Neural cell (in vitro differentiated cells): Measurements from ENCODE around the gene LDHAL6B. TPM values are rescaled to one million over a fixed set of nuclear protein-coding genes. Genes with fewer than 3 reads are reported as not detected.

Source experiments
- H2AFZ ChIP-seq: fragments of 200-600, 300-800 bp; sonication (generic), shearing (Covaris generic); 2 replicates; pipeline ENCODE4 v1.6.0; 2014; ENCODE audit warnings: low read depth, mild to moderate bottlenecking, antibody characterized with exemption, low read length, moderate library complexity
- H3F3A ChIP-seq: fragments of 200-600 bp; shearing (Covaris generic); 2 replicates; pipeline ENCODE4 v1.6.1; 2016; ENCODE audit warnings: mild to moderate bottlenecking, moderate library complexity, mixed read lengths, antibody characterized with exemption, low read length; ENCODE audit not compliant: insufficient read depth, poor library complexity, severe bottlenecking
- H3K27ac ChIP-seq: fragments of 200-600, 300-800 bp; sonication (generic), shearing (Covaris generic); 2 replicates; pipeline ENCODE4 v1.5.1; 2014; ENCODE audit warnings: mild to moderate bottlenecking, low read length, moderate library complexity
- H3K27me3 ChIP-seq: fragments of 300-800, 200-600 bp; sonication (generic), shearing (Covaris generic); 2 replicates; pipeline ENCODE4 v1.6.0; 2014; ENCODE audit warnings: mild to moderate bottlenecking, low read depth, low read length, moderate library complexity; ENCODE audit not compliant: insufficient read depth
- H3K36me3 ChIP-seq: fragments of 300-800, 200-600 bp; sonication (generic), shearing (Covaris generic); 2 replicates; pipeline ENCODE4 v1.5.1; 2014; ENCODE audit warnings: mild to moderate bottlenecking, antibody characterized with exemption, low read length, moderate library complexity; ENCODE audit not compliant: insufficient read depth
- H3K4me2 ChIP-seq: fragments of 300-800, 200-600 bp; sonication (generic), shearing (Covaris generic); 2 replicates; pipeline ENCODE4 v1.6.0; 2014; ENCODE audit warnings: mild to moderate bottlenecking, low read length
- H3K4me3 ChIP-seq: fragments of 300-800, 200-600 bp; sonication (generic), shearing (Covaris generic); 2 replicates; pipeline ENCODE4 v1.5.1; 2014; ENCODE audit warnings: mild to moderate bottlenecking, low read length, moderate library complexity
- H3K79me2 ChIP-seq: fragments of 200-600 bp; shearing (Covaris generic); replicated peaks from 2 replicates; pipeline ENCODE4 v1.6.0; 2014; ENCODE audit warnings: mild to moderate bottlenecking, low read length, moderate library complexity; ENCODE audit not compliant: insufficient read depth
- H3K9ac ChIP-seq: fragments of 300-800, 200-600 bp; sonication (generic), shearing (Covaris generic); 2 replicates; pipeline ENCODE4 v1.6.1; 2016; ENCODE audit warnings: mild to moderate bottlenecking, low read length, mixed read lengths
- H3K9me2 ChIP-seq: fragments of 200-600 bp; shearing (Covaris generic); 2 replicates; pipeline ENCODE4 v1.6.1; 2016; ENCODE audit warnings: mild to moderate bottlenecking, low read length, mixed read lengths; ENCODE audit not compliant: insufficient read depth
- H3K9me3 ChIP-seq: fragments of 200-600, 300-800 bp; sonication (generic), shearing (Covaris generic); 2 replicates; pipeline ENCODE4 v1.6.1; 2016; ENCODE audit warnings: mild to moderate bottlenecking, mixed run types, low read length, moderate library complexity, mixed read lengths
- H4K20me1 ChIP-seq: fragments of 200-600 bp; shearing (Covaris generic); 2 replicates; pipeline ENCODE4 v1.6.1; 2016; ENCODE audit warnings: mild to moderate bottlenecking, mixed run types; ENCODE audit not compliant: insufficient read depth
- CTCF ChIP-seq: fragments of 450-650 bp; IDR thresholded peaks from 2 replicates; pipeline ENCODE4 v1.5.1; 2014; ENCODE audit warnings: antibody characterized with exemption, mild to moderate bottlenecking, moderate library complexity; ENCODE audit not compliant: poor library complexity, severe bottlenecking
- EP300 ChIP-seq: fragments of 450-650 bp; conservative IDR thresholded peaks from 2 replicates; pipeline ENCODE4 v1.6.1; 2014; ENCODE audit warnings: antibody characterized with exemption, mild to moderate bottlenecking, moderate library complexity; ENCODE audit not compliant: poor library complexity, severe bottlenecking
- EZH2 ChIP-seq: fragments of 200-600, 300-800 bp; shearing (Covaris generic), sonication (generic); IDR thresholded peaks from 2 replicates; pipeline ENCODE4 v1.6.1; 2014; ENCODE audit warnings: antibody characterized with exemption, low read length, borderline replicate concordance, mild to moderate bottlenecking; ENCODE audit not compliant: insufficient read depth, poor library complexity, severe bottlenecking
- MXI1 ChIP-seq: fragments of 450-650 bp; conservative IDR thresholded peaks from 2 replicates; pipeline ENCODE4 v1.6.1; 2014; ENCODE audit warnings: antibody characterized with exemption, mild to moderate bottlenecking; ENCODE audit not compliant: poor library complexity, severe bottlenecking
- POLR2AphosphoS5 ChIP-seq: IDR thresholded peaks from 2 replicates; pipeline ENCODE4 v1.6.1; 2012
- RAD21 ChIP-seq: fragments of 450-650 bp; conservative IDR thresholded peaks from 2 replicates; pipeline ENCODE4 v1.6.1; 2014; ENCODE audit warnings: antibody characterized with exemption, mild to moderate bottlenecking, moderate library complexity
- SMC3 ChIP-seq: fragments of 450-650 bp; conservative IDR thresholded peaks from 2 replicates; pipeline ENCODE4 v1.6.1; 2014; ENCODE audit warnings: antibody characterized with exemption, mild to moderate bottlenecking, moderate library complexity; ENCODE audit not compliant: poor library complexity
- polyA plus RNA-seq: library from polyadenylated mRNA; depleted of rRNA; stranded (reverse); fragments of >200 nt; gene quantifications from 2 replicates; pipeline ENCODE4 v1.2.3, GENCODE V29; 2014
- TF ChIP-seq, protein P1 (sequence below): IDR thresholded peaks from 2 replicates; pipeline ENCODE4 v1.6.1; 2012; ENCODE audit warnings: borderline replicate concordance

The LDHAL6B gene
- polyA plus RNA-seq, 1 donor from 2014 or later, result not detected

GRCh38 chr15:59190291-59190690 is 16.4 kb upstream of the LDHAL6B start:
- Histone ChIP-seq H3K36me3 (no peaks in the 10 kb centered on the region), H4K20me1 (no peaks in the 10 kb centered on the region), H3K9me2 (no peaks in the 10 kb centered on the region), H3K79me2 (no peaks in the 10 kb centered on the region), H3K4me2 (no peak overlapping the region), H2AFZ (no peak overlapping the region), H3K4me3 (no peak overlapping the region), H3K27ac (no peak overlapping the region), H3K9ac (no peak overlapping the region), H3K9me3 (no peaks in the 10 kb centered on the region), H3F3A (no peaks in the 10 kb centered on the region), H3K27me3 (no peaks in the 10 kb centered on the region)
- TF ChIP-seq EZH2, result no peak

DNA sequence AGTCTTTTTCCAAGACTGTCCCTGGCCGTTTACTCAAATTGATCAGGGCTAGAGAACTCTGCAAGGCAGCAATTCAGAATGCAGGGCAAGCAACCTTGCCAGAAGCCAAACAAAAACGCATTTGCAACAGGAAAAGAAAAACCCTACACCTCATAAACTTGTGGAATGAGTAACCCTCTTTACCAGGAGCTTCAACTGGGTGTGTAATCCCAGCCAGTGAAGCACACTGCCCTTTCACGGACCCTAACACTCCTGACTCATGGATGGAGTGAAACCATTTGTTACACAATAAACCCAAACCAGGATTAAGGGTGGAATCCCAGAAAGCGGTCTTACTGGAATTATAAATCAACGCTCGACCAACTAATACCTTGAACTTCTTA is 14.8 kb upstream of the LDHAL6B start:
- no peaks in the 10 kb centered on the region for H3F3A ChIP-seq
- no peak overlapping the region for H2AFZ ChIP-seq
- no peaks in the 10 kb centered on the region for H3K9me3 ChIP-seq
- H3K36me3 ChIP-seq, result no peaks in the 10 kb centered on the region
- TF ChIP-seq, protein P1, sequence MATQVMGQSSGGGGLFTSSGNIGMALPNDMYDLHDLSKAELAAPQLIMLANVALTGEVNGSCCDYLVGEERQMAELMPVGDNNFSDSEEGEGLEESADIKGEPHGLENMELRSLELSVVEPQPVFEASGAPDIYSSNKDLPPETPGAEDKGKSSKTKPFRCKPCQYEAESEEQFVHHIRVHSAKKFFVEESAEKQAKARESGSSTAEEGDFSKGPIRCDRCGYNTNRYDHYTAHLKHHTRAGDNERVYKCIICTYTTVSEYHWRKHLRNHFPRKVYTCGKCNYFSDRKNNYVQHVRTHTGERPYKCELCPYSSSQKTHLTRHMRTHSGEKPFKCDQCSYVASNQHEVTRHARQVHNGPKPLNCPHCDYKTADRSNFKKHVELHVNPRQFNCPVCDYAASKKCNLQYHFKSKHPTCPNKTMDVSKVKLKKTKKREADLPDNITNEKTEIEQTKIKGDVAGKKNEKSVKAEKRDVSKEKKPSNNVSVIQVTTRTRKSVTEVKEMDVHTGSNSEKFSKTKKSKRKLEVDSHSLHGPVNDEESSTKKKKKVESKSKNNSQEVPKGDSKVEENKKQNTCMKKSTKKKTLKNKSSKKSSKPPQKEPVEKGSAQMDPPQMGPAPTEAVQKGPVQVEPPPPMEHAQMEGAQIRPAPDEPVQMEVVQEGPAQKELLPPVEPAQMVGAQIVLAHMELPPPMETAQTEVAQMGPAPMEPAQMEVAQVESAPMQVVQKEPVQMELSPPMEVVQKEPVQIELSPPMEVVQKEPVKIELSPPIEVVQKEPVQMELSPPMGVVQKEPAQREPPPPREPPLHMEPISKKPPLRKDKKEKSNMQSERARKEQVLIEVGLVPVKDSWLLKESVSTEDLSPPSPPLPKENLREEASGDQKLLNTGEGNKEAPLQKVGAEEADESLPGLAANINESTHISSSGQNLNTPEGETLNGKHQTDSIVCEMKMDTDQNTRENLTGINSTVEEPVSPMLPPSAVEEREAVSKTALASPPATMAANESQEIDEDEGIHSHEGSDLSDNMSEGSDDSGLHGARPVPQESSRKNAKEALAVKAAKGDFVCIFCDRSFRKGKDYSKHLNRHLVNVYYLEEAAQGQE, result no peak
- no peak for TF ChIP-seq RAD21
- no peak for TF ChIP-seq EP300
- TF ChIP-seq POLR2AphosphoS5, result no peak
- no peak for TF ChIP-seq MXI1
- no peak for TF ChIP-seq SMC3
- TF ChIP-seq CTCF, result no peak
- no peaks in the 10 kb centered on the region for H3K9me2 ChIP-seq
- H3K79me2 ChIP-seq, result no peaks in the 10 kb centered on the region
- H3K9ac ChIP-seq, result no peak overlapping the region
- H3K27ac ChIP-seq, result no peak overlapping the region
- no peaks in the 10 kb centered on the region for H4K20me1 ChIP-seq
- no peak overlapping the region for H3K4me2 ChIP-seq
- no peaks in the 10 kb centered on the region for H3K27me3 ChIP-seq
- H3K4me3 ChIP-seq, result no peak overlapping the region

DNA sequence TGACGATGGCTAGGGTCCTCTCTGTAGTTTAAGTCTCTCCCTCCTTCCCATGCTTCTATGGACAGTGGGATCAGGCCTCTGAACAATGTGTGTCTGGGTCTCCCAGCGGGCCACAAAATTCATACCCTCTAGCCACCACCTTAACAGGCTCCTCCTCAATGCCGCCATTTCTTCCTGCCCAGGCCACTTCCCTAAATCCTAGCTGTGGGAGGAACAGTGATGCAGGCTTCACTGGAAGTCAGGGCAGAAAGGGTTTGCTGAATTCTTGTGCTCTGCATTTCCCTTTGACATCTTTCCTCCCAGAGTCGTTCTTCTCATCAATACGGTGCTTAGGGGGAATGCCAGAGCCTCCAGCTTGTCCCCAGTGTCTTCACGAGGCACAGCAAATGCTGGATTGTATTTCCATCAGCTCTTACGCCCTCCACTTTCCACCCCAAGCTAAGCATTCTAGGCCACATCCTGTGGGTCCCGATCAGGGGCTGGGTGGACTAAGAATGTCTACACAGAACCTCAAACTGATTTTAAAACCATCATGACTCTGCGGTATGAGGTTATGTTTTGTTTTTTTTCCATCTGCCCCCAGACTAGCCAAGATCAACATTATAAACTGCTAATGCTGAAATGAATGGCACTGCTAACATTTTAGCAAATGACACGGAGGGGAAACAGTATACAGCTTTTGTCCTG is 11.9 kb upstream of the LDHAL6B start:
- H4K20me1 ChIP-seq, result no peaks in the 10 kb centered on the region
- H3K4me3 ChIP-seq, result no peak overlapping the region
- H3K9me3 ChIP-seq, result no peaks in the 10 kb centered on the region
- TF ChIP-seq EP300 (no peak), POLR2AphosphoS5 (no peak), CTCF (no peak), EZH2 (no peak)
- TF ChIP-seq, protein P1, result no peak
- H3K4me2 ChIP-seq, result no peak overlapping the region
- H3K9ac ChIP-seq, result no peak overlapping the region
- H3K9me2 ChIP-seq, result no peaks in the 10 kb centered on the region
- H3F3A ChIP-seq, result no peaks in the 10 kb centered on the region
- H3K27me3 ChIP-seq, result no peaks in the 10 kb centered on the region
- no peaks in the 10 kb centered on the region for H3K79me2 ChIP-seq
- no peak overlapping the region for H2AFZ ChIP-seq
- H3K36me3 ChIP-seq, result no peaks in the 10 kb centered on the region
- H3K27ac ChIP-seq, result no peak overlapping the region
